Choroid plexus epithelial cell (primary cell): ENCODE measurements around the gene PROK2.

Experiments used
- DNase-seq: peaks from one replicate; pipeline ENCODE4 v3.0.0-alpha.2; 2010; ENCODE audit warnings: low read depth
- H3K4me3 ChIP-seq: 2 replicates; pipeline ENCODE4 v1.5.1; 2011; ENCODE audit warnings: low read depth, mild to moderate bottlenecking, control low read depth, low read length, moderate library complexity
- CTCF ChIP-seq: conservative IDR thresholded peaks from 2 replicates; pipeline ENCODE4 v1.5.1; 2011; ENCODE audit warnings: low read depth, mild to moderate bottlenecking, control low read depth, inconsistent platforms, low read length, moderate library complexity

Gene PROK2

DNA sequence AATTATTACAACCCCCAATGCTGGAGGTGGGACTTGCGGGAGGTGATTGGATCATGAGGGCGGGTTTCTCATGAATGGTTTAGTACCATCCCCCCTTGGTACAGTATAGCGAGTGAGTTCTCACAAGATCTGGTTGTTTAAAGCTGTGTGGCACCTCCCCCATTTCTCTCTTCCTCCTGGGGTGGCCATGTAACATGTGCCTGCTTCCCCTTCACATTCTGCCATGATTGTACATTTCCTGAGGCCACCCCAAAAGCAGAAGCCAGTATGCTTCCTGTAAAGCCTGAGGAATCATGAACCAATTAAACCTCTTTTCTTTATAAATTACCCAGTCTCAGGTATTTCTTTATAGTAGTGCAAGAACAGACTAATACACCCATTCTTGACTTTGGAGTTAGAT, 20.3 kb upstream of the PROK2 start:
- no peak for TF ChIP-seq CTCF
- DNase-seq = no peak
- no peak overlapping the region for H3K4me3 ChIP-seq

GRCh38 chr3:71803248-71803647, 18.3 kb upstream of the PROK2 start:
- H3K4me3 ChIP-seq = no peak overlapping the region
- TF ChIP-seq CTCF = no peak

DNA sequence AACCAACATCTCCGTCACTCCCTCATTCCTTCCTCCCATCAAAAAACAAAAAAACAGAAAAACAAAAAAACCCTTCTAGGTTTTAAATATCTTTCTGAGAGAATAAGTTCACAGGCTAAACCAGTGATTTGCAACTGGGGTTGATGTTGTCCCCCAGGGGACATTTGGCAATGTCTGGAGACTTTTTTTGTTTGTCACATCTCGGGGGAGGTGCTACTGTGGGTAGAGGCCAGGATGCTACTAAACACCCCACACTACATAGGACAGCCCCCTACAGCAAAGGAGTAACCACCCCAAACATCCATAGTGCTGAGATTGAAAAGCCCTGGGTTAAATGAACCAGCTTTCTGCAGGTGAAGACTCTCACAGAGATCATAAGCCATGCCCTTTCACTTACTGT, 17.0 kb upstream of the PROK2 start:
- TF ChIP-seq CTCF = no peak
- DNase-seq = no peak
- no peak overlapping the region for H3K4me3 ChIP-seq

More at GRCh38 chr3:71803248-71803647, 18.3 kb upstream of the PROK2 start:
- DNase-seq = no peak

GRCh38 chr3:71800023-71800422, 15.1 kb upstream of the PROK2 start:
- no peak for DNase-seq
- TF ChIP-seq CTCF = no peak
- no peak overlapping the region for H3K4me3 ChIP-seq

- DNase-seq = no peak
- no peak overlapping the region for H3K4me3 ChIP-seq
- no peak for TF ChIP-seq CTCF
Observed at GRCh38 chr3:71797455-71797854, 12.5 kb upstream of the PROK2 start.

- TF ChIP-seq CTCF = no peak
- H3K4me3 ChIP-seq = no peak overlapping the region
- DNase-seq = no peak
Observed at GRCh38 chr3:71796290-71796689, 11.3 kb upstream of the PROK2 start.

- peak; percentile 2 for DNase-seq
- no peak for TF ChIP-seq CTCF
- no peak overlapping the region for H3K4me3 ChIP-seq
Observed at GRCh38 chr3:71791634-71792033, 6.7 kb upstream of the PROK2 start.
